DLD1 (cell line): ENCODE measurements around the gene P3H2.
"Not testable (repeated sequence)": the region's sequence is repeated elsewhere in the genome, so short reads cannot be mapped to it uniquely, and the experiment has no call there.

Experiments
- in situ Hi-C: cut with HindIII; loops from 2 replicates; pipeline ENCODE4 v1.10.0; 2017; ENCODE audit warnings: low sequenced_read_pairs

Gene P3H2

GRCh38 chr3:190088890-190089289 lies 31.8 kb downstream of the P3H2 start:
- in situ Hi-C loops = no loop called here

GRCh38 chr3:190086191-190086590 lies 34.5 kb downstream of the P3H2 start:
- in situ Hi-C loops = no loop called here

- in situ Hi-C loops = no loop called here
Observed at GRCh38 chr3:190084983-190085382, 35.7 kb downstream of the P3H2 start.

GRCh38 chr3:190083635-190084034 lies 37.1 kb downstream of the P3H2 start:
- in situ Hi-C loops = no loop called here

GRCh38 chr3:190081389-190081788 lies 39.3 kb downstream of the P3H2 start:
- in situ Hi-C loops = no loop called here

- in situ Hi-C loops = not testable (repeated sequence)
Observed at GRCh38 chr3:190079173-190079572, 41.5 kb downstream of the P3H2 start.

- in situ Hi-C loops = no loop called here
Observed at GRCh38 chr3:190077395-190078045, 43.2 kb downstream of the P3H2 start.

- in situ Hi-C loops = no loop called here
Observed at GRCh38 chr3:190076601-190077394, 43.9 kb downstream of the P3H2 start.

GRCh38 chr3:190076136-190076535 lies 44.6 kb downstream of the P3H2 start:
- in situ Hi-C loops = no loop called here

- in situ Hi-C loops = no loop called here
Observed at GRCh38 chr3:190074817-190075216, 45.9 kb downstream of the P3H2 start.

GRCh38 chr3:190073264-190074008 lies 47.3 kb downstream of the P3H2 start:
- in situ Hi-C loops = no loop called here

GRCh38 chr3:190072856-190073255 lies 47.8 kb downstream of the P3H2 start:
- in situ Hi-C loops = no loop called here

- in situ Hi-C loops = not testable (repeated sequence)
Observed at GRCh38 chr3:190071921-190072320, 48.8 kb downstream of the P3H2 start.

GRCh38 chr3:190070622-190071347 lies 49.9 kb downstream of the P3H2 start:
- in situ Hi-C loops = no loop called here

GRCh38 chr3:190065204-190065603 lies 55.5 kb downstream of the P3H2 start:
- in situ Hi-C loops = no loop called here

- in situ Hi-C loops = no loop called here
Observed at GRCh38 chr3:190064659-190065058, 56.0 kb downstream of the P3H2 start.

GRCh38 chr3:190064112-190064511 lies 56.6 kb downstream of the P3H2 start:
- in situ Hi-C loops = no loop called here

- in situ Hi-C loops = no loop called here
Observed at GRCh38 chr3:190063490-190063889, 57.2 kb downstream of the P3H2 start.

GRCh38 chr3:190060192-190060775 lies 60.4 kb downstream of the P3H2 start:
- in situ Hi-C loops = no loop called here

GRCh38 chr3:190059242-190059590 lies 61.5 kb downstream of the P3H2 start:
- in situ Hi-C loops = loop anchor here (10.0 kb wide), 1 partner anchor 94 kb away; no protein-coding TSS in a partner anchor
